ENCODE results near the gene OPTC.

OPTC gene

DNA sequence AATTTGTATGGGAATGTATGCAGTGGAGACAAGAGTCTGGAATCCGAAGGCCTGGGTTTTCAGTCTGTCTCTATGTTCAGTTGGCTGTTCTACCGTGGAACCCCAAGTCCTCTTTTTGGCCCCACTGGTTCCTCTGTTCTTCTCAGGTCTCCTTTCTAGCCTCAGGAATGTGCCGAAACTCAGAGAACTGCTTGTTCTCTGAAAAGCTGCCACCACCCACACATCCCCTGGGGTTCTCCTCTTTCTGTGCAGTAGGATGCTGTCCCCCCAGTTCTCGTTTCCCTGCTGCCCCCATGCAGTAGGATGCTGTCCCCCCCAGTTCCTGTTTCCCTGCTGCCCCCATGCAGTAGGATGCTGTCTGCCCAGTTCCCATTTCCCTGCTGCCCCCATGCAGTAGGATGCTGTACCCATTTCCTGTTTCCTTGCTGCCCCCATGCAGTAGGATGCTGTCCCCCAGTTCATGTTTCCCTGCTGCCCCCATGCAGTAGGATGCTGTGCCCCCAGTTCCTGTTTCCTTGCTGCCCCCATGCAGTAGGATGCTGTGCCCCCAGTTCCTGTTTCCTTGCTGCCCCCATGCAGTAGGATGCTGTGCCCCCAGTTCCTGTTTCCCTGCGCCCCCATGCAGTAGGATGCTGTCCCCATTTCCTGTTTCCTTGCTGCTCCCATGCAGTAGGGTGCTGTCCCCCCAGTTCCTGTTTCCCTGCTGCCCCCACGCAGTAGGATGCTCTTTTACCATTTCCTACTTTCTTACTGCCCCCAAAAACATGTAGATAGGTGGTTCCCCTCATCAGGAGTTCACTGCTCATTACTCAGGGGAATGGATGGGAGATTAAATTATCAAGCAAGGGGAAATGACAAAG is 35.3 kb downstream of the OPTC start:
- in situ Hi-C loops (cut with MboI; ENCODE audit: low sequenced_read_pairs): no loop called here

- in situ Hi-C loops (cut with MboI; ENCODE audit: low sequenced_read_pairs): no loop called here
Measured at GRCh38 chr1:203531063-203531462, 37.1 kb downstream of the OPTC start.

- in situ Hi-C loops (cut with MboI; ENCODE audit: low sequenced_read_pairs): no loop called here
Measured at GRCh38 chr1:203534012-203534411, 40.1 kb downstream of the OPTC start.

- in situ Hi-C loops (cut with MboI; ENCODE audit: low sequenced_read_pairs): no loop called here
Measured at GRCh38 chr1:203534526-203534925, 40.6 kb downstream of the OPTC start.

GRCh38 chr1:203536575-203536974 is 42.6 kb downstream of the OPTC start:
- in situ Hi-C loops (cut with MboI; ENCODE audit: low sequenced_read_pairs): no loop called here

DNA sequence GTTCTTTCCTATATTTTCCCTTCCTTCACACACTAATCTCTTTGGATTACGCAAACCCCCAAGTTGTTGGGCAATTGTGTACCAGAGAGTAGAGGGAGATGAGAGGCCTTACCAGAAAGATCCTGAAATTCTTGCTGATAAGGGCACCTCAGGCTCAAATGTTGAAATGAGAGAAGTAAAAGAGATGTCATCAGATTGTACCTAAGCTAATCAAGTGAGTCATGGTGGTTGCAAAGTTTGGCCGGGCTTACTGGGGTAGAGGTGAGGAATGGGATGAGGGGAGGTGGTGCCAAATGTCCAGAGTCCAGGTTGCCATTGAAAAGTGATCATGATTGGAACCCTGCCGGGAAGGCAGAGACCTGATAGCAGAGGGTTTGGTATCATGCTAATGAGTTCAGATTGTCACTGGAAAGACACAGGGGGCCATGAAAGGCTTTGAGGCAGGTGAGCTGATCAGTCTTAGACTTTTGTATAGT is 43.1 kb downstream of the OPTC start:
- in situ Hi-C loops (cut with MboI; ENCODE audit: low sequenced_read_pairs): no loop called here

DNA sequence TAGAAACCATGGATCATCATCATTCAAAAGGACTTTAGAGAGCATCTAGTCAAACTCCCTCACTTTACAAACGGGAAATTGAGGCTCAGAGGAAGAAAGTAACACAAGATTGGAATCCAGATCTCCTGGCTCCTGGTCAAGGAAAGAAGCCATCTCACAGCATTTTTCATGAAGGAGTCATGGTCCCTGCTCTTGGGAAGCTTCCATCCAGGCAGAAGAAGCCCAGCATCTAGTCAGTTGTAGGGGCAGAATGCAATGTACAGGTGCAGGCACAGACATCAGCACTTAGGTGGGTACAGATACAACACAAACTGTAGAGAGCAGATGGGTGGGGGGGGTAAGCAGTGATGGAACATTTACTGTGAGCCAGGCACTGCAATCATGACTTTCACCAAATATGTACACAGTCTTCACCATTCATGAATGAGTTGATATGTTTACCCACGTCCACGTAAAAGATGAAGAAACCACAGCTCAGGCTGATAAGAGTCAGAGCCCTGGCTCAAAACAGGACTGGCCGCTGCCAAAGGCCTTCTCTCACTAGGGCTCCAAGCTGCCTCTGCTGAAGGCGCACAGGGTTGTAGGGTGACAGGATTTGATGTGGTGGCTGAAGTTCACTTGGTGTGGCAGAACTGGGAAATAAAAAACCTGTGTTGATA is 44.0 kb downstream of the OPTC start:
- in situ Hi-C loops (cut with MboI; ENCODE audit: low sequenced_read_pairs): no loop called here

- in situ Hi-C loops (cut with MboI; ENCODE audit: low sequenced_read_pairs): no loop called here
Measured at GRCh38 chr1:203538726-203539125, 44.8 kb downstream of the OPTC start.

- in situ Hi-C loops (cut with MboI; ENCODE audit: low sequenced_read_pairs): no loop called here
Measured at GRCh38 chr1:203539831-203540546, 46.0 kb downstream of the OPTC start.

DNA sequence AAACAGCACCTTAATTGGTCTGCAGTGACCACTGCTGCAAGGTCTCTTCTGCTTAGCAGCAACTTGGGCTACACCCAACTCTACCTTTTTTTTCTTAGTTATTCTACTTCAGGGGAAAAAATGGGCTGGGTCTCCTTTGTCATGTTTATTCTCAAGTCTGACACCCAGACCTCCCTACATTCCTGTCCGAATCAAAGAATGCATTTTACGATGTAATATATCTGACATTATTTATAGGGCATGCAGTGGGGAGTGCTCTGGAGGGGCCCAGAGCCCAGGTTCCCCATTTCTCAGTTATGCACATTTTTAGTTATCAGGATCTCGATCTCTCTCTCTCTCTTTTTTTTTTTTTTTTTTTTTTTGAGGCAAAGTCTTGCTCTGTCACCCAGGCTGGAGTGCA is 50.5 kb downstream of the OPTC start:
- in situ Hi-C loops (cut with MboI; ENCODE audit: low sequenced_read_pairs): no loop called here

DNA sequence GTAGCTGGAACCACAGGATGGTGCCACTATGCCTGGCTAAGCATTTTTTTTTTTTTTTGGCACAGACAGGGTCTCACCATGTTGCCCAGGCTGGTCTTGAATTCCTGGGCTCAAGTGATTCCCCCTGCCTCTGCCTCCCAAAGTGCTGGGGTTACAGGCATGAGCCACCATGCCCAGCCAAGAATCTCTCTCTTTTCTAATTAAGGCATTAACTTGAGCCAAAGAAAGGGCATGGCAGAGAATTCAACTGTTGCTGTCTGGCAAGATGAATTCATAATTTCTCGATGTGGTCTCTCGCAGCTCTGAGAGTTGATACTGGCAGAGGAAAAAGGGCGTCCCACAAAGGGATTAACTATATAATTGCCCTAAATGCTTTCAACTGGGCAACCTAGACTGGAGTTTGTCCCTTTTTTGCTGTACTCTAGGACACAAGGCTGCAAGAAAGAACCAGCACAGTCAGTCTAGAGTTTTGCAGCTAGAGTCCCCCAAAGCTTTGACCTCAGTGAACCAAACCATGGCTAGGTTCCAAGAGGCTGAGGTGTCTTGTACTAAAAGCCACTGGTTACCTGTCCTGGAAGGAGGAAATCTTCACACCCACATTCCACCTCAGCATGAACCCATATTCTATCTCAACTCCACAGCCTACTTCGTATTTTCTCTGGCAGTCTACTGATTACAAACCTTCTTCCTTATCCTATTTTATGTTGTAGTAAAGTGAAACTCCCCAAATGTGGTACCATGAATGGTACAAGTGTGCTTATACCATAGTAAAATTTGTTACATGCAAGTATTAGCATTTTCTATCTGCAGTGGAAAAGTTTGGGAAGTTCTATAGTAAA is 51.2 kb downstream of the OPTC start:
- in situ Hi-C loops (cut with MboI; ENCODE audit: low sequenced_read_pairs): no loop called here

- in situ Hi-C loops (cut with MboI; ENCODE audit: low sequenced_read_pairs): no loop called here
Measured at GRCh38 chr1:203546274-203546673, 52.3 kb downstream of the OPTC start.

GRCh38 chr1:203547147-203547546 is 53.2 kb downstream of the OPTC start:
- in situ Hi-C loops (cut with MboI; ENCODE audit: low sequenced_read_pairs): no loop called here

- in situ Hi-C loops (cut with MboI; ENCODE audit: low sequenced_read_pairs): no loop called here
Measured at GRCh38 chr1:203547771-203548421, 53.9 kb downstream of the OPTC start.

DNA sequence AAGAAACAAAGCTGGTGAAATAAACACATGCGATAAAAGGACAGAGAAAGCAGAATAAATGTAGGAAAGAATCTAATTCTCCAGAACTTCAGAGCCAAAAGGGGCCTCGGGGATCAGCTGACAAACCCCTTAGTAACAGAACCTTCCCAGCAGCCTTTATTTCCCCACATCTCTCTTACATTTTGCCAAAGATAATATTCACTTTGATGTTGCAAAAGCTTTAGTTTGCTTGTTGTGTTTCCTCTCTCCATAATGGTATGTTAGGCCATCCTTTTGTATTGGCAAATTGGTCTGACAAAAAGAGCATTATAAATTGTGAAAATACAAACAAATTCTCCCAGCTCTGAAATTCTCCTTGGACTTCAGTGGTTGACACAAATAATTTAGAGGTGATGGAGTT is 54.9 kb downstream of the OPTC start:
- in situ Hi-C loops (cut with MboI; ENCODE audit: low sequenced_read_pairs): no loop called here

DNA sequence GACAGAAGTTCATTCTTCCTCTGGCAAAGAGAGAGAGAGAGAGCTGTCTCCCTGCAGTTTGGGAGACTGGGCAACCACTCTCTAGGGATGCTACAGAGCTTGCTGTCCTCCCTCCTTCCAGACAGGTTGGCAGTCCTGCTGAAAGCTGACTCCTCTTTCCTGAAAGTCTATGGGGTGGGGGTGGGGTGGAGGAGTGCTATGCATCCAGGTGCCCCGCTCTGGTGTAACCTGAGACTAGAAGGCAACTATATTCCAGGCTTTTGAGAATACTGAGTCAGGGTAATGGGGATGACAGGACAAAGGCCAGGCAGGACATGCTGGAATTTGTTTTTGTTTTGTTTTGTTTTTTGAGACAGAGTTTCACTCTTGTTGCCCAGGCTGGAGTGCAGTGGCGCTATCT is 55.4 kb downstream of the OPTC start:
- in situ Hi-C loops (cut with MboI; ENCODE audit: low sequenced_read_pairs): no loop called here

GRCh38 chr1:203550846-203551245 is 56.9 kb downstream of the OPTC start:
- in situ Hi-C loops (cut with MboI; ENCODE audit: low sequenced_read_pairs): no loop called here

- in situ Hi-C loops (cut with MboI; ENCODE audit: low sequenced_read_pairs): no loop called here
Measured at GRCh38 chr1:203551550-203551949, 57.6 kb downstream of the OPTC start.

DNA sequence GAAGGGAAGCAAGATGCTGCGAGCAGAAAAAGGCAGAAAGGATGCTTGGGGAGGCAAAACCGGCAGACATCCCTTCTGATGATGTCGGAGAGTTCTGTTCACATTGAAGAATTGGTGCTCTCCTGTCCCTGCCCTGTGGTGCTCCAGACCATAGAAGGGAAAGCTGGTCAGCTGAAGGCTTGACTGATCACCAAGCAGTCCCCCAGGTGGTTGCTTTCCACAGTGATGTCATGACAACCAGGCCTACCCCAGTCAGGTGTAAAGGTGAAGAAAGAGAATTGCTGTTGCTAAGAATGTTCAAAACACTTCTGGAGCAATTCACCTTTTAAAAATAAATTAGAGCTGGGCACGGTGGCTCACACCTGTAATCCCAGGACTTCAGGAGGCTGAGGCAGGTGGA is 59.5 kb downstream of the OPTC start:
- in situ Hi-C loops (cut with MboI; ENCODE audit: low sequenced_read_pairs): no loop called here

DNA sequence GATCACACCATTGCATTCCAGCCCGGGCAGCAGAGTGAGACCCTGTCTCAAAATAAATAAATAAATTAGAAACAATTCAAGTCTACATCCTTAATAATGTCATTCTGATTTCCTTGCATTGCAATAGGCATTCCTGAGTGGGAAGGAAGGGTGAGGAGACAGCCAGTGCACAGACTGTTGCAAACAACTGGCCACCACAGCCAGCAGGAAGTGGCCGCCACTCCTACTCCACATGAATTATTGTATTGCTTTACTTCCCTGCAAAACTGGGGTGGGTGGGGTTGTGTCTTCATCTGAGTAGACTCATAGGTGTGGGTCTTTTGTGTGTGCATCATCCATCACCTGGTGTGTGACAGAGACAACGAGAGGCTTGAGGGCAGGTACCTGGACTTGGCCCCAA is 60.1 kb downstream of the OPTC start:
- in situ Hi-C loops (cut with MboI; ENCODE audit: low sequenced_read_pairs): no loop called here

All from HL-60/S4 treated with retinoic acid at 250 ng/mL for 4 days and 3 days (cell line).